Body of pancreas (tissue), 4 donors: ENCODE measurements around the gene MIR17HG.

Experiments
- POLR2A ChIP-seq, 3 donors: fragments of 450-650 bp; IDR thresholded peaks; one replicate each; pipeline ENCODE4 v1.6.1; 2016; ENCODE audit warnings: antibody characterized with exemption in 3 of 3, mild to moderate bottlenecking in 2 of 3
- TF ChIP-seq, protein P1 (sequence below), 7 experiments: fragments of 450-650 bp in 4 of 7; fragments of 200-600 bp in 3 of 7; sonication (generic) in 3 of 7; IDR thresholded peaks; one replicate each; pipeline ENCODE4 v1.5.1; 2016 to 2019; ENCODE audit warnings: antibody characterized with exemption in 7 of 7

DNA sequence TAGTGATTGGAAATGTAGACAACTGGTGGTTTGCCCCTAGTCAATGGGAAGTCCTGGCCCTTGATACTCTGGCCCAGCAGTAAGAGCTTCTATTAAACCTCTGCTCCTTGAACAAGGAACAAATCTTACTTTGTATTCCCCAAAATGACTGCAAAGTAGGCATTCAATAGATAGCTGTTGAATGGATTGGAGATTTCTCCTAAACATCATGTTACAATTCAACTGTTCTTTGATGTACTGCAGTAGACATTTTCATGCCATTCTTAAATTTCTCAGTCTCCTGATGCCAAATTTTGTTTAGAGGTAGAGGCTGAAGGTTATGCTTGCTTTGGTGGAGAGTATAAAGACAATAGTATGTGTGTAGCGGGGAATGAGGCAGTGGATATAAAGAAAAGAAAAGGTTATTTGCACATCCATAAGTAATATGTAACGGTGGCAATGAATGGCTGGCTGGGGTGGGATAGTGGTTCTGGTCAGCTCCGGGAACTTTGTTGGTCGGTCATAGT lies 12.8 kb downstream of the MIR17HG start:
- TF ChIP-seq, protein P1, sequence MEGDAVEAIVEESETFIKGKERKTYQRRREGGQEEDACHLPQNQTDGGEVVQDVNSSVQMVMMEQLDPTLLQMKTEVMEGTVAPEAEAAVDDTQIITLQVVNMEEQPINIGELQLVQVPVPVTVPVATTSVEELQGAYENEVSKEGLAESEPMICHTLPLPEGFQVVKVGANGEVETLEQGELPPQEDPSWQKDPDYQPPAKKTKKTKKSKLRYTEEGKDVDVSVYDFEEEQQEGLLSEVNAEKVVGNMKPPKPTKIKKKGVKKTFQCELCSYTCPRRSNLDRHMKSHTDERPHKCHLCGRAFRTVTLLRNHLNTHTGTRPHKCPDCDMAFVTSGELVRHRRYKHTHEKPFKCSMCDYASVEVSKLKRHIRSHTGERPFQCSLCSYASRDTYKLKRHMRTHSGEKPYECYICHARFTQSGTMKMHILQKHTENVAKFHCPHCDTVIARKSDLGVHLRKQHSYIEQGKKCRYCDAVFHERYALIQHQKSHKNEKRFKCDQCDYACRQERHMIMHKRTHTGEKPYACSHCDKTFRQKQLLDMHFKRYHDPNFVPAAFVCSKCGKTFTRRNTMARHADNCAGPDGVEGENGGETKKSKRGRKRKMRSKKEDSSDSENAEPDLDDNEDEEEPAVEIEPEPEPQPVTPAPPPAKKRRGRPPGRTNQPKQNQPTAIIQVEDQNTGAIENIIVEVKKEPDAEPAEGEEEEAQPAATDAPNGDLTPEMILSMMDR (IDR thresholded peaks at IDR 0.05), result no peak
- TF ChIP-seq POLR2A (IDR thresholded peaks at IDR 0.05), result no peak
